Activated CD4-positive, alpha-beta T cell treated with anti-CD3 and anti-CD28 coated beads, Interleukin-2, Interleukin-6, amounts not matched to agents 100 ng/mL and 50 ng/mL, durations not matched to agents 16 hours and 8 hours (primary cell): Measurements from ENCODE around the gene PLA2G4B.
A peak's percentile ranks its signal among the peaks of the same experiment; 100 is the strongest.

Source experiments
- DNase-seq: peaks from one replicate; pipeline ENCODE4 v3.0.0-alpha.2; 2020

Gene PLA2G4B

GRCh38 chr15:41809526-41810220, 29.0 kb upstream of the PLA2G4B start:
- DNase-seq = no peak

GRCh38 chr15:41810651-41811431, 27.8 kb upstream of the PLA2G4B start:
- no peak for DNase-seq

DNA sequence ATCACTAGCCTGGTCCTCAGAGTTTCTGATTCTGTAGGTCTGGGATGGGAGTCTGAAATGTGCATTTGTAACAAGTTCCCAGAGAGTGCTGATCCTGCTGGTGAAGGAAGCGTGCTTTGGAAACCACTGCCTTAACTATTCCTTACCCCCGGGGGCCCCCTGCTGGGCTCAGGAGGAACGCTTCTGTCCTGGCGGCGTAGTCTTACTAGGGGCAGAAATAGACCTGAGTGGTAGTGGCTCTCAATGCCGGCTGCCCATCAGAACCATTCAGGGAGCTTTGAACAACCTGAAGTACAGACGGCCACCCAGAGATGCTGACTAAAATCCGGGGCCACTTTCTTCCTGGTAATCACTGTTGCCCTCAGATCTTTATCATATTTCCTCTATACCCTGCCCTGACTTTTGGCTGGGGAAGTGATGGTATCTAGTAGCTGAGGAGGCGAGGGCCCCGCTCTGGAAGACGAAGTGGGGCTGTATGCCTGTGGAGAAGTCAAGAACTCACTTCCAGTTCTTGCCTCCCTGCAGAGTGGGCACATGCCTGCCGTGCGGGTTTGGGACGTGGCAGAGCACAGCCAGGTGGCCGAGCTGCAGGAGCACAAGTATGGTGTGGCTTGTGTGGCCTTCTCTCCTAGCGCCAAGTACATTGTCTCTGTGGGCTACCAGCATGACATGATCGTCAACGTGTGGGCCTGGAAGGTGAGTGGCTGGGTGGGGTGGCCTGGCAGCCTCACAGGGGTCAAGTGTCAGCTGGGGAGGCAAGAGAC, 27.0 kb upstream of the PLA2G4B start:
- peak; percentile 81 for DNase-seq

- no peak for DNase-seq
Observed at GRCh38 chr15:41812820-41813375, 25.7 kb upstream of the PLA2G4B start.

GRCh38 chr15:41813426-41813825, 25.2 kb upstream of the PLA2G4B start:
- no peak for DNase-seq

GRCh38 chr15:41814534-41814933, 24.1 kb upstream of the PLA2G4B start:
- DNase-seq = no peak

DNA sequence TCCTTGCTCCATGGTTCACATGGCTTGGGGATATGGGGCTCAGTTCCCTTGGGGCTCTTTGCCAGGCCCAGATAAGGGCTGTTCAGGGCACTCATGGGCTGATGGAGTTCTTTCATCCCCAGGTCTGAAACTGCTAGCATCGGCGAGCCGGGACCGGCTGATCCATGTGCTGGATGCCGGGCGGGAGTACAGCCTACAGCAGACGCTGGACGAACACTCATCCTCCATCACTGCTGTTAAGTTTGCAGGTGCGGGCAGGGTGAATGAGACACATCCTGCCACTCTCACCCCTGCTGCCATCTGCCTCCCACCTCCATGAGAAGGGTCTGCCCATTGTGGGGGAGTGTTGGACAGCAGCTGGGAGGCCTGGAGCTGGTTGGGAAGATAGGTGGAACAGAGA, 21.9 kb upstream of the PLA2G4B start:
- DNase-seq = no peak

DNA sequence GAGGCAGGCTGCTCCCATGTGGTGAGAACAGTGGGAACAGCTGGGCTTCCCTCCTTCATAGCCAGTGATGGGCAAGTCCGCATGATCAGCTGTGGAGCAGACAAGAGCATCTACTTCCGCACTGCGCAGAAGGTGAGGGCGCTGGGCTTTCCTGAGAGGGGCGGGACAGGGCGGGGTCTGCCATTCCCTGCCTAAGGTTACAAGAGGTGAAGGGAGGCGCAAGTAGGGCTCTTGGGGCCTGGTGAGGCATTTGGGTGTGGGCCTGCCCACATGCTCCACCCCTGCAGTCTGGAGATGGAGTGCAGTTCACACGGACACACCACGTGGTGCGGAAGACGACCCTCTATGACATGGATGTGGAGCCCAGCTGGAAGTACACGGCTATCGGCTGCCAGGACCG, 21.3 kb upstream of the PLA2G4B start:
- no peak for DNase-seq

DNA sequence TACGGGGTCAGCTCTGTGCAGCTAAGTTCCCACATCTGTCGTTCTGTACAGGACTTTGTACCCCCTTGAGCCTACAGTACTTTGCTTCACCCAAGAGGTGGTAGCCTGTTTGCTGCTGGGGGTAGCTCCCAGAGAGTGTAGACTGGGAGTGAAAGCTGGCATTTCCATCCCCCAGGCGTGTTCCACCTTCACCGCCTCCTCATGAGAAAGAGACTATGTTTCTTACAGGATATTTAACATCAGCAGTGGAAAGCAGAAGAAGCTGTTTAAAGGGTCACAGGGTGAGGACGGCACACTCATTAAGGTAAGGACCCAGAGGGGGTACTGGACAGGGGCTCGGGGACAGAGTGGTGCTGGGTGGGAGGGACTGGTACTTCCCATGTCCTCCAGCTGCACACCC, 20.9 kb upstream of the PLA2G4B start:
- no peak for DNase-seq

GRCh38 chr15:41819455-41820050, 19.1 kb upstream of the PLA2G4B start:
- no peak for DNase-seq

- no peak for DNase-seq
Observed at GRCh38 chr15:41820791-41821423, 17.7 kb upstream of the PLA2G4B start.

GRCh38 chr15:41821831-41822230, 16.8 kb upstream of the PLA2G4B start:
- no peak for DNase-seq

DNA sequence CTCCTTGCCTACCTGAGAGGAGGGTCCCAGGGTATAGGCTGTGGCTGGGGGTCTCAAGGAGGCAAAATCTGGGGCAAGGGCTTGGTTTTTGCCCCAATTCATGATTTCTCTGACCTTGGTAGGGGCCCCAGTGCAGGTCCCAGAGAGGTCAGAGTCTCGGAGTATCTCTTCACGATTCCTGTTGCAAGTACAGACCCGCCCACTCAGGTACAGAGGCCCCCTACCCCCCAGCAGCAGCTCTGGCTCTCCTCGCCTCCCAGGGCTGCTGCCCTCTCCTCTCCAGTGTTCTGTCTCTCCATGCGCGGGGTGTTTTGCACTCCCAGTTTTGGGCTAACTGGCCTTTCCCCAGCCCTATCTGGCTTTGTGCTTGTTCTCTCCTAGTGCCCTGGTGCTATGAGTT, 16.2 kb upstream of the PLA2G4B start:
- no peak for DNase-seq

- DNase-seq = no peak
Observed at GRCh38 chr15:41822957-41823356, 15.7 kb upstream of the PLA2G4B start.

- no peak for DNase-seq
Observed at GRCh38 chr15:41823502-41823901, 15.1 kb upstream of the PLA2G4B start.

- no peak for DNase-seq
Observed at GRCh38 chr15:41824062-41824745, 14.4 kb upstream of the PLA2G4B start.

DNA sequence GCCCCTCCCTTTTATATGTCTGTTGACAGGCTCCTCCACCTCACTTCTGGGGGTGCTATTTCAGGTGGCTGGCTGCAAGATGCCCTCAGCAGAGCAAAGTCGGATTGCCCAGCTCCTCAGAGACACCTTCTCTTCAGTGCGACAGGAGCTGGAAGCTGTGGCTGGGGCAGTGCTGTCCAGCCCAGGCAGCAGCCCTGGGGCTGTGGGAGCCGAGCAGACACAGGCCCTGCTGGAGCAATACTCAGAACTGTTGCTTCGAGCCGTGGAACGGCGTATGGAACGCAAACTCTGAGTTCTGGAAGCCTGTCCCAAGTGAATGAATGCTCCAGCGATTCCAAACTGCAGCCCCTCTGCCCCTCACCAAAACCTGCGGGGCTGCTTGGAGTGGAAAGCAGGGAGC, 13.5 kb upstream of the PLA2G4B start:
- DNase-seq = no peak

GRCh38 chr15:41825572-41826535, 12.8 kb upstream of the PLA2G4B start:
- DNase-seq = no peak

DNA sequence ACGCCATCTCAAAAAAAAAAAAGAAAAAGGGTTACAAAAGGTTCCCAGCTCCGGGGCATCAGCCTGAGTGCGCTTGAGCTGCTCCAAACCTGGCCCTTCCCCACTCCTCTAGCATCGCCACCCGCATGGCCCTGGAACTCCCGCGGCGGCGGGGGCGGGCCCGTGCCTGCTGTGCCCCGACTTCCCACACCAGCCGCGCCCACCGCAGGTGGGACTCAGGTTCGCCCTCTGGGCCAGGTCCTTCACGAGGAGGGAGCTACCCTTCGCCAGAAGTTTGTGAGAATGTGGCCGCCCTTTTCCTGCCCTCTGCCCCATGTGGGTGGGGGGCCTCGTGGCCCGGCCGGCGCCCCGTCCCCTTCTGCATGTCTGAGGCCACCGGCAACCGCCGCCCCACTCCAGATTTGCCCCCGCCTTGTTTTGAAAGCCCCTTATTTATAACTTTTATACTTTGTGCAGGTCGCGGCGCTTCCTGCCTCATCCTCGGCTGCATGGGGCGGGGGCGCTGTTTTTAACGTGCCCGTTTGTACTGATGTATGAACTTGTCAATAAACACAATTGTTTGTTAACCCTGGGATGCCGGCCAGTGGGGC, 11.3 kb upstream of the PLA2G4B start:
- no peak for DNase-seq
